B cell (primary cell): ENCODE measurements around the gene CARD9. TPM values are rescaled to one million over a fixed set of nuclear protein-coding genes. Genes with fewer than 3 reads are reported as not detected.

Experiments used
- ATAC-seq: fragments of 200-7000 bp; cut with Tn5 transposase; one replicate; pipeline ENCODE4 v1.10.0; 2021; ENCODE audit warnings: low read depth, mild to moderate bottlenecking, moderate number of reproducible peaks, moderate library complexity
- CTCF ChIA-PET: fragments of 350-600 bp; sonication (Branson Sonifier 250); formaldehyde crosslinking; loops from one replicate; lab custom pipeline; 2021; ENCODE audit warnings: antibody characterized with exemption, inconsistent platforms; lab: Charles Lee
- POLR2A ChIA-PET: fragments of 350-600 bp; sonication (Branson Sonifier 250); formaldehyde crosslinking; loops from one replicate; lab custom pipeline; 2021; ENCODE audit warnings: antibody characterized with exemption; lab: Charles Lee
- DNase-seq: peaks from one replicate; pipeline ENCODE4 v3.0.0; 2013
- H2AFZ ChIP-seq: 2 replicates; pipeline ENCODE4 v1.6.1; 2012; ENCODE audit warnings: mild to moderate bottlenecking, low read depth, low read length; ENCODE audit not compliant: insufficient read depth, poor library complexity, severe bottlenecking
- H3K27ac ChIP-seq, 2 donors: 1 replicate in 1 of 2; 2 replicates in 1 of 2; pipeline ENCODE4 v1.5.1; 2012 to 2013; ENCODE audit warnings: low read length in 2 of 2, mild to moderate bottlenecking in 2 of 2, moderate library complexity in 1 of 2
- H3K27me3 ChIP-seq, 4 experiments: fragments of 200-600 bp in 1 of 4; sonication (generic) in 1 of 4; replicated peaks in 1 of 4; 1 replicate in 2 of 4; 2 replicates in 2 of 4; pipeline versions ENCODE4 v1.6.1 to v1.7.0; 2013 to 2016; ENCODE audit warnings: low read length in 3 of 4, mild to moderate bottlenecking in 2 of 4, mixed read lengths in 1 of 4, moderate library complexity in 1 of 4; ENCODE audit not compliant: insufficient read depth in 4 of 4, control insufficient read depth in 3 of 4; ENCODE audit errors: control extremely low read depth in 1 of 4
- H3K36me3 ChIP-seq, 2 experiments: replicated peaks in 1 of 2; 1 replicate in 1 of 2; 2 replicates in 1 of 2; pipeline versions ENCODE4 v1.6.1 to v1.7.1; 2013; ENCODE audit warnings: low read length in 1 of 2; ENCODE audit not compliant: insufficient read depth in 2 of 2, control insufficient read depth in 1 of 2; ENCODE audit errors: control extremely low read depth in 1 of 2, extremely low read depth in 1 of 2
- H3K4me1 ChIP-seq, 2 donors: fragments of 200-600 bp in 1 of 2; sonication (generic) in 1 of 2; 1 replicate in 1 of 2; 2 replicates in 1 of 2; pipeline versions ENCODE4 v1.5.1 to v1.6.1; 2013 to 2017; ENCODE audit warnings: low read length in 2 of 2; ENCODE audit not compliant: control insufficient read depth in 2 of 2, insufficient read depth in 2 of 2
- H3K4me2 ChIP-seq: replicated peaks from 2 replicates; pipeline ENCODE3; 2012; ENCODE audit warnings: mild to moderate bottlenecking, low read depth, low read length; ENCODE audit not compliant: poor library complexity, severe bottlenecking
- H3K4me3 ChIP-seq, 5 experiments: fragments of 200-600 bp in 1 of 5; sonication (generic) in 1 of 5; 1 replicate in 3 of 5; 2 replicates in 2 of 5; pipeline versions ENCODE4 v1.5.1 to v1.7.0; 2011 to 2016; ENCODE audit warnings: low read length in 4 of 5, mild to moderate bottlenecking in 4 of 5, low read depth in 2 of 5, control low read depth in 1 of 5, moderate library complexity in 1 of 5; ENCODE audit not compliant: insufficient read depth in 1 of 5; ENCODE audit errors: control extremely low read depth in 1 of 5, extremely low read depth in 1 of 5
- H3K79me2 ChIP-seq: fragments of 200-600 bp; sonication (generic); one replicate; pipeline ENCODE4 v1.6.0; 2016; ENCODE audit warnings: low read length; ENCODE audit not compliant: control insufficient read depth, insufficient read depth
- H3K9ac ChIP-seq: fragments of 200-600 bp; sonication (generic); 2 replicates; pipeline ENCODE4 v1.6.1; 2017; ENCODE audit warnings: mild to moderate bottlenecking, low read length, moderate library complexity
- H3K9me3 ChIP-seq, 3 donors: one replicate each; pipeline versions ENCODE4 v1.6.1 to v1.7.1; 2013; ENCODE audit warnings: low read length in 2 of 3; ENCODE audit not compliant: control insufficient read depth in 2 of 3, insufficient read depth in 1 of 3; ENCODE audit errors: control extremely low read depth in 1 of 3
- H4K20me1 ChIP-seq: 2 replicates; pipeline ENCODE4 v1.6.0; 2012; ENCODE audit warnings: mild to moderate bottlenecking, low read length; ENCODE audit not compliant: insufficient read depth, control insufficient read depth, poor library complexity, severe bottlenecking
- H3K27ac Mint-ChIP-seq: one replicate; pipeline ENCODE4 v1.8.0; 2021; ENCODE audit warnings: mixed read lengths
- H3K27me3 Mint-ChIP-seq: one replicate; pipeline ENCODE4 v1.8.0; 2021; ENCODE audit warnings: mixed read lengths
- H3K4me1 Mint-ChIP-seq: one replicate; pipeline ENCODE4 v1.8.0; 2021; ENCODE audit warnings: mixed read lengths
- H3K4me3 Mint-ChIP-seq: one replicate; pipeline ENCODE4 v1.8.0; 2021; ENCODE audit warnings: mixed read lengths
- H3K9me3 Mint-ChIP-seq: one replicate; pipeline ENCODE4 v1.8.0; 2022; ENCODE audit warnings: mixed read lengths; ENCODE audit not compliant: insufficient read depth
- CTCF ChIP-seq: fragments of 200-600 bp; IDR thresholded peaks from one replicate; pipeline ENCODE4 v1.8.0; 2022; ENCODE audit warnings: antibody characterized with exemption, mild to moderate bottlenecking
- EZH2 ChIP-seq: IDR thresholded peaks from 2 replicates; pipeline ENCODE4 v1.6.1; 2012; ENCODE audit warnings: borderline replicate concordance, low read depth, mild to moderate bottlenecking, moderate library complexity, low read length; ENCODE audit not compliant: insufficient read depth, poor library complexity, severe bottlenecking
- WGBS: methylation state at CpG from one replicate; pipeline ENCODE4 v1.1.5; 2013; ENCODE audit warnings: missing lambda C conversion rate; ENCODE audit not compliant: insufficient coverage; 5-methylcytosine and 5-hydroxymethylcytosine counted together
- intact Hi-C: fragments of 100-400 bp; cut with micrococcal nuclease; formaldehyde crosslinking; loops from one replicate; pipeline ENCODE4 v1.10.0; 2022
- polyA plus RNA-seq: library from polyadenylated mRNA; depleted of rRNA; stranded (reverse); fragments of >200 nt; gene quantifications from 2 replicates; pipeline ENCODE4 v1.2.3, GENCODE V29; 2012
- total RNA-seq, 2 donors: library from RNA; stranded (reverse); fragments of 120-200 nt in 1 of 2; gene quantifications; 1 replicate in 1 of 2; 2 replicates in 1 of 2; pipeline versions ENCODE4 v1.2.3 to v1.2.4, GENCODE V29; 2013 to 2022

Gene CARD9
- total and polyA plus RNA-seq, 2 donors (not counting 1 experiment from before 2014, with no cell fraction given), result 0.57 to 1.1 TPM

- ATAC-seq (no peak), DNase-seq (no peak)
- no peaks in the 10 kb centered on the region for H3K79me2 ChIP-seq
- no peak overlapping the region for H2AFZ ChIP-seq
- Mint-ChIP-seq H3K4me3 (no peak overlapping the region), H3K9me3 (no peaks in the 10 kb centered on the region), H3K27me3 (no peaks in the 10 kb centered on the region), H3K27ac (no peak overlapping the region), H3K4me1 (peaks cover 6% of the 10 kb centered on the region)
- intact Hi-C loops, result no loop called here
- peaks cover 3 to 6% of the 10 kb centered on the region in 2 donors for H3K4me1 ChIP-seq
- POLR2A ChIA-PET, result no interaction called here
- 90% methylated on average over 43 of the region's 43 CpGs for WGBS
- TF ChIP-seq CTCF, result no peak
- TF ChIP-seq EZH2, result no peak
- H3K27me3 ChIP-seq, result no peaks in the 10 kb centered on the region
- H3K9me3 ChIP-seq, result no peaks in the 10 kb centered on the region
- no peak overlapping the region for H3K27ac ChIP-seq
- H3K36me3 ChIP-seq, result no peaks in the 10 kb centered on the region
- CTCF ChIA-PET, result no interaction called here
- H4K20me1 ChIP-seq, result no peaks in the 10 kb centered on the region
- no peak overlapping the region for H3K4me2 ChIP-seq
- H3K4me3 ChIP-seq, result no peak overlapping the region
- H3K9ac ChIP-seq, result no peak overlapping the region
These were observed 27.9 kb downstream of the CARD9 start for GRCh38 chr9:136345281-136346156.

GRCh38 chr9:136344544-136345280 lies 28.8 kb downstream of the CARD9 start:
- DNase-seq, result no peak
- POLR2A ChIA-PET, result no interaction called here
- ATAC-seq, result no peak
- H3K4me1 ChIP-seq, result peaks cover 3 to 6% of the 10 kb centered on the region in 2 donors
- H3K4me2 ChIP-seq, result no peak overlapping the region
- no peaks in the 10 kb centered on the region for H3K27me3 Mint-ChIP-seq
- no peaks in the 10 kb centered on the region for H3K9me3 Mint-ChIP-seq
- no peak overlapping the region for H3K4me3 Mint-ChIP-seq
- H3K4me1 Mint-ChIP-seq, result peaks cover 6% of the 10 kb centered on the region
- no peaks in the 10 kb centered on the region for H3K27me3 ChIP-seq
- intact Hi-C loops, result no loop called here
- 88% methylated on average over 20 of the region's 21 CpGs for WGBS
- no peak for TF ChIP-seq EZH2
- no peak for TF ChIP-seq CTCF
- CTCF ChIA-PET, result no interaction called here
- no peak overlapping the region for H2AFZ ChIP-seq
- H3K36me3 ChIP-seq, result no peaks in the 10 kb centered on the region
- no peak overlapping the region for H3K4me3 ChIP-seq
- no peaks in the 10 kb centered on the region for H3K79me2 ChIP-seq
- H4K20me1 ChIP-seq, result no peaks in the 10 kb centered on the region
- H3K27ac Mint-ChIP-seq, result no peak overlapping the region
- no peak overlapping the region for H3K27ac ChIP-seq
- H3K9ac ChIP-seq, result no peak overlapping the region
- no peaks in the 10 kb centered on the region for H3K9me3 ChIP-seq
